GM19463 (cell line): ENCODE results near the gene CTNNBL1.
"Not testable (repeated sequence)": the region's sequence is repeated elsewhere in the genome, so short reads cannot be mapped to it uniquely, and the experiment has no call there.

Experiments used
- ATAC-seq: cut with Tn5 transposase; IDR thresholded peaks from one replicate; pipeline ENCODE4 v1.9.1; 2021; ENCODE audit warnings: mild to moderate bottlenecking, moderate library complexity; ENCODE audit not compliant: unreplicated experiment

CTNNBL1 gene

GRCh38 chr20:37704955-37705354, 11.1 kb downstream of the CTNNBL1 start:
- no peak for ATAC-seq

GRCh38 chr20:37706298-37706697, 12.5 kb downstream of the CTNNBL1 start:
- no peak for ATAC-seq

- no peak for ATAC-seq
Observed at GRCh38 chr20:37711001-37711400, 17.2 kb downstream of the CTNNBL1 start.

- ATAC-seq, result no peak
Observed at GRCh38 chr20:37711994-37712964, 18.4 kb downstream of the CTNNBL1 start.

- ATAC-seq, result no peak
Observed at GRCh38 chr20:37713396-37713795, 19.6 kb downstream of the CTNNBL1 start.

GRCh38 chr20:37714978-37715672, 21.3 kb downstream of the CTNNBL1 start:
- ATAC-seq, result no peak

- no peak for ATAC-seq
Observed at GRCh38 chr20:37721751-37722150, 27.9 kb downstream of the CTNNBL1 start.

- ATAC-seq, result not testable (repeated sequence)
Observed at GRCh38 chr20:37722312-37722711, 28.5 kb downstream of the CTNNBL1 start.

- ATAC-seq, result no peak
Observed at GRCh38 chr20:37723668-37724067, 29.8 kb downstream of the CTNNBL1 start.

- no peak for ATAC-seq
Observed at GRCh38 chr20:37725165-37725564, 31.3 kb downstream of the CTNNBL1 start.

- ATAC-seq, result no peak
Observed at GRCh38 chr20:37725855-37726254, 32.0 kb downstream of the CTNNBL1 start.

GRCh38 chr20:37726321-37726720, 32.5 kb downstream of the CTNNBL1 start:
- ATAC-seq, result no peak

- ATAC-seq, result no peak
Observed at GRCh38 chr20:37726971-37727956, 33.4 kb downstream of the CTNNBL1 start.

- no peak for ATAC-seq
Observed at GRCh38 chr20:37727957-37728634, 34.3 kb downstream of the CTNNBL1 start.

- ATAC-seq, result no peak
Observed at GRCh38 chr20:37728635-37728983, 34.8 kb downstream of the CTNNBL1 start.

GRCh38 chr20:37729452-37729851, 35.6 kb downstream of the CTNNBL1 start:
- ATAC-seq, result no peak

- no peak for ATAC-seq
Observed at GRCh38 chr20:37729909-37730308, 36.1 kb downstream of the CTNNBL1 start.

GRCh38 chr20:37733416-37733815, 39.6 kb downstream of the CTNNBL1 start:
- ATAC-seq, result no peak

- no peak for ATAC-seq
Observed at GRCh38 chr20:37734228-37734985, 40.6 kb downstream of the CTNNBL1 start.

GRCh38 chr20:37735541-37735940, 41.7 kb downstream of the CTNNBL1 start:
- no peak for ATAC-seq
